HepG2 (cell line): ENCODE measurements around the gene KRTAP10-6.

Experiments used
- CHD4 ChIP-seq: fragments of 200-600 bp; sonication (generic); IDR thresholded peaks from 2 replicates; pipeline ENCODE4 v1.7.0; 2017; ENCODE audit warnings: mild to moderate bottlenecking, low read length, borderline replicate concordance
- ELF1 ChIP-seq: sonication (generic); formaldehyde crosslinking; IDR thresholded peaks from 2 replicates; pipeline ENCODE4 v1.4.0; 2020; ENCODE audit warnings: missing genetic modification reagents
- HDAC6 ChIP-seq: fragments of 200-600 bp; sonication (generic); IDR thresholded peaks from 2 replicates; pipeline ENCODE4 v1.7.0; 2017; ENCODE audit warnings: mild to moderate bottlenecking, antibody characterized with exemption, low read length, low read depth
- KDM1A ChIP-seq: IDR thresholded peaks from 2 replicates; pipeline ENCODE4 v1.6.1; 2016; ENCODE audit warnings: missing compliant biosample characterization
- KDM6A ChIP-seq: IDR thresholded peaks from 2 replicates; pipeline ENCODE4 v1.6.1; 2016; ENCODE audit warnings: low read depth
- RAD21 ChIP-seq: fragments of 450-650 bp; formaldehyde crosslinking; IDR thresholded peaks from 2 replicates; pipeline ENCODE4 v1.5.0; 2020; ENCODE audit warnings: mild to moderate bottlenecking
- SRSF9 ChIP-seq: fragments of 200-400 bp; formaldehyde crosslinking; IDR thresholded peaks from 2 replicates; pipeline ENCODE4 v1.6.1; 2018; ENCODE audit warnings: borderline replicate concordance, mild to moderate bottlenecking, low read depth, low read length; ENCODE audit not compliant: insufficient read depth, poor library complexity, severe bottlenecking
- ZNF768 ChIP-seq: sonication (generic); formaldehyde crosslinking; IDR thresholded peaks from 2 replicates; pipeline ENCODE4 v1.4.0; 2020; ENCODE audit warnings: missing genetic modification reagents
- TF ChIP-seq, protein P1 (sequence below): sonication (generic); formaldehyde crosslinking; IDR thresholded peaks from 2 replicates; pipeline ENCODE4 v1.5.0; 2020; ENCODE audit warnings: mild to moderate bottlenecking, missing genetic modification reagents, moderate library complexity

- TF ChIP-seq, protein P1, sequence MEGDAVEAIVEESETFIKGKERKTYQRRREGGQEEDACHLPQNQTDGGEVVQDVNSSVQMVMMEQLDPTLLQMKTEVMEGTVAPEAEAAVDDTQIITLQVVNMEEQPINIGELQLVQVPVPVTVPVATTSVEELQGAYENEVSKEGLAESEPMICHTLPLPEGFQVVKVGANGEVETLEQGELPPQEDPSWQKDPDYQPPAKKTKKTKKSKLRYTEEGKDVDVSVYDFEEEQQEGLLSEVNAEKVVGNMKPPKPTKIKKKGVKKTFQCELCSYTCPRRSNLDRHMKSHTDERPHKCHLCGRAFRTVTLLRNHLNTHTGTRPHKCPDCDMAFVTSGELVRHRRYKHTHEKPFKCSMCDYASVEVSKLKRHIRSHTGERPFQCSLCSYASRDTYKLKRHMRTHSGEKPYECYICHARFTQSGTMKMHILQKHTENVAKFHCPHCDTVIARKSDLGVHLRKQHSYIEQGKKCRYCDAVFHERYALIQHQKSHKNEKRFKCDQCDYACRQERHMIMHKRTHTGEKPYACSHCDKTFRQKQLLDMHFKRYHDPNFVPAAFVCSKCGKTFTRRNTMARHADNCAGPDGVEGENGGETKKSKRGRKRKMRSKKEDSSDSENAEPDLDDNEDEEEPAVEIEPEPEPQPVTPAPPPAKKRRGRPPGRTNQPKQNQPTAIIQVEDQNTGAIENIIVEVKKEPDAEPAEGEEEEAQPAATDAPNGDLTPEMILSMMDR (CRISPR knock-in tag) = no peak
- TF ChIP-seq KDM1A = no peak
- no peak for TF ChIP-seq RAD21
- TF ChIP-seq ZNF768 (CRISPR knock-in tag) = no peak
- TF ChIP-seq SRSF9 = no peak
- TF ChIP-seq KDM6A (CRISPR knock-in tag) = no peak
- no peak for TF ChIP-seq CHD4
- no peak for TF ChIP-seq HDAC6
- TF ChIP-seq ELF1 (CRISPR knock-in tag) = no peak
Observed at GRCh38 chr21:44596068-44596725, 3.9 kb upstream of the KRTAP10-6 start.
